ENCODE measurements around the gene OIT3.

The OIT3 gene

GRCh38 chr10:72893136-72893798 lies at the start of gene OIT3:
OIT3 (plus strand) TSS chr10:72893739; CDS start chr10:72893799, 60 bp downstream.
- no peak for DNase-seq (ENCODE audit: low spot score)

DNA sequence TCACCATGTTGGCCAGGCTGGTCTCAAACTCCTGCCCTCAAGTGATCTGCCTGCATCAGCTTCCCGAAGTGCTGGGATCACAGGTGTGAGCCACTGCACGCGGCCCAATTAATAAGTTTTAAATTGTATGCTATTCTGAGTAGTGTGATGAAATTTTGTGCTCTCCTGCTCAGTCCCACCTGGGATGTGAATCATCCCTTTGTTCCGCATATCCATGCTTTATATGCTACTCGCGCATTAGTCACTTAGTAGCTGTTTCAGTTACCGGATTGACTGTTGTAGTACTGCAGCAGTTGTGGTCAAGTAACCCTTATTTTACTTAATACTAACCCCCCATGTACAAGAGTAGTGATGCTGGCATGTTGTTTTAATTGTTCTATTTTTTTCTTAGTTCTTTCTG lies 47.3 kb upstream of the OIT3 start:
- no peak for DNase-seq (ENCODE audit: low spot score)

DNA sequence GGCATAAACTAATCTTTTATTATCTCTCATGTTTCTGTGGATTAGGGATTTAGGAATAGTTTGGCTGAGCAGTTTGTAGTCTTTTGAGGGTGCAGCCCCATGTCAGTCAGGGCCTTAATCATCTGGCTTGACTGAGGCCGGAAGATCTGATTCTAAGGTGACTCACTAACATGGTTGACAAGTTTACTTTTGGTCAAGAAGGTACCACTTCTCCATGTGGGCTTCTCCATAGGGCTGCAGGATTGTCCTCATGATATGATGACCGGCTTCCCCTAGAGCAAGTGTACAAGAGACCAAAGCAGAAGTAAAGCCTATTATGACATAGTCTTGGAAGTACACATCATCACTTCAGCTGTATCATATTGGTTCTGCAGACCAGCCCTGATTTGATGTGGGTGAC lies 45.9 kb upstream of the OIT3 start:
- DNase-seq (ENCODE audit: low spot score): no peak

- no peak for DNase-seq (ENCODE audit: low spot score)
Observed at GRCh38 chr10:72850861-72851260, 42.7 kb upstream of the OIT3 start.

DNA sequence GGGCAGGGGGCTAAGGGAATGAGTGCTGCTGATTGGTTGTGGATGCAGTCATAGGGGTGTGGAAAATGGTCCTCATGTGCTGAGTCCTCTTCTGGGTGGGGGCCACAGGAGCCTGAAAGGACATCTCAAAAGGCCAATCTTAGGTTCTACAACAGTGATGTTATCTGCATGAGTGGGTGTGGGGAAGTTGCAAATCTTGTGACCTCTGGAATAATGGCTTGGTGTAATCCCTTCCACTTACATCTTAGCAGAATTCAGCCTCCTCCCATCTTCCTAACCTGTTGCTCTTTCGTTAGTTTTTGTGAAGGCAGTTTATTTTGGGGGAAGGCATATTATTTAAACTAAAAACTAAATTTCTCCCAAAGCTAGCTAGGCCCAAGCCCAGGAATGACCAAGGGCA lies 42.0 kb upstream of the OIT3 start:
- DNase-seq (ENCODE audit: low spot score): no peak

GRCh38 chr10:72852508-72852907 lies 41.0 kb upstream of the OIT3 start:
- no peak for DNase-seq (ENCODE audit: low spot score)

DNA sequence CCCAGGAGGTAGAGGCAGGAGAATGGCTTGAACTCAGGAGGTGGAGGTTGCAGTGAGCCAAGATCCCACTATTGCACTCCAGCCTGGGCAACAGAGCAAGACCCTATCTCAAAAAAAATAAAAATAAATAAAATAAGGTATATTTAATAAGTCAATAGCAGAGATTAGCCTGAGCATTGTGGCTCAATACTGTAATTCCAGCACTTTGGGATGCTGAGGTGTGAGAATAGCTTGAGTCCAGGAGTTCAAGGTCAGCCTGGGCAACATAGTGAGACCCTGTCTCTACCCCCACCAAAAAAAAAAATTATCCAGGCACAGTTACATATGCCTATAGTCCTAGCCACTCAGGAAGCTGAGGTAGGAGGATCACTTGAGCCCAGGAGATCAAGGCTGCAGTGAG lies 38.4 kb upstream of the OIT3 start:
- DNase-seq (ENCODE audit: low spot score): no peak

DNA sequence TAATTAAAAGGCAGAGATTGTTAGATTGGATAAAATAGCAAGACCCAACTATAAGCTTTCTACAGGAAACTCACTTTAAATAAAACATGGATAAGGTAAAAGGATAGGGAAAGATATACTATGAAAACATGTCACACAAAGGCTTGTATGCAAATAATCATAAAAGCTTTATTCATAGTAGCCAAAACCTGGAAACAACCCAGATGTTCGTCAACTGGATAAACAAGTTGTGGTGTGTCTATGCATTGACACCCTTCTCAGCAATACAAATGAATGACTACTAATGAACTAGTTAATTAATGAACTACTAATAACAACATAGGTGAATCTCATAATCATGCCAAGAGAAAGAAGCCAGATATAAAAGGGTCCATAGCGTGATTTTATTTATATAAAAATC lies 37.7 kb upstream of the OIT3 start:
- no peak for DNase-seq (ENCODE audit: low spot score)

- no peak for DNase-seq (ENCODE audit: low spot score)
Observed at GRCh38 chr10:72858067-72858466, 35.5 kb upstream of the OIT3 start.

GRCh38 chr10:72862957-72863356 lies 30.6 kb upstream of the OIT3 start:
- no peak for DNase-seq (ENCODE audit: low spot score)

DNA sequence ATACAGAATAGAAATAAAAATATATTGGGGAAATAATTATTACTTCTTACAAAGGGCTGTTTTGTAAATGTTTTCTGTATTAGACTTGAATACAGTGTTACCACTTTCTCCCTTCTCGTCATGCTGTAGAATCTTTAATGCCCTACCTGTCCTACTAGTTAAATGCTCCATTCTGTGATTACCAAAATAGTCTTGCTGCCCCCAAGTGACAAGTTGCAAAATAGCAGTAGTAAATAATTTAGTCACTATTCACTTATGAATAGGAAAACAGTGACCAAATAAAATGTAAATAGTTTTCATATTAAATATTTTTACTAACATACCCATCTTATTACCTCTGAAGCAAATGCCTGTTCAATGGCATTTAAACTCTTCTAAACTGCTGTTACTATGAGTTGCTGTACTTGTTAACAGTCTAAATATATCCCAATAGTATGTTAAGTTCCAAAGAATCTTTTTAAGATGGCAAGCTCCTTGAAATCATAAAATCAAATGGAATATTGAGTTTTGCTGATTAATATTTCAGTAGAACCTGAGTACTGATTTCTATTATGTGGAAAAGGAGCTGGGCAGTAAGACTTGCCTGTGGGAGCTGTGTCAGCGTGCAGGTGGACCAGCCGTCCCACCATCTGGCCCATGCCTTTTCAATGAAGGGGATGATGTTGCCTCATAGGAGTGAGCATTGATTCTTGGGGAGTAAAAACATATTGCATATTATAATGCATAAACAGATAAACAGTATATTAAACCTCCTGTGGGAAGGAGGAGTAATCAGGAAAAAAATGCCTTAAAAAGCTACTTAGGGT lies 18.1 kb upstream of the OIT3 start:
- DNase-seq (ENCODE audit: low spot score): peak; percentile 6

DNA sequence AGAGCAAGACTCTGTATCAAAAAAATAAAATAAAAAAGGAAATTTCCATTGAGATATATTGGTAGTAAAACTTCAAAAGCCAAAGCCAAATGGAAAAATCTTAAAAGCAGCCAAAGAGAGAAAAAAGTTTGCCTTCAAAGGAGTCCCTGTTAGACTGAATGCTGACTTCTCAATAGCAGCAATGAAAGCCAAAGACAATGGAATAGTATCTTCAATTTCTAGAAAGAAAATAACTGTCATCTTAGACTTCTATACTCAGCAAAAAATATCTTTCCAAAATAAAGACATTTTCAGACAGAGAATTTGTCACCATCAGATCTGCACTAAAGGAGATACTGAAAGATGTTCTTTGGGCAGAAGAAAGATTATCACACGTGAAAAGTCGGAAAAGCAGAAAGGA lies 14.3 kb upstream of the OIT3 start:
- no peak for DNase-seq (ENCODE audit: low spot score)

GRCh38 chr10:72881291-72881690 lies 12.2 kb upstream of the OIT3 start:
- no peak for DNase-seq (ENCODE audit: low spot score)

DNA sequence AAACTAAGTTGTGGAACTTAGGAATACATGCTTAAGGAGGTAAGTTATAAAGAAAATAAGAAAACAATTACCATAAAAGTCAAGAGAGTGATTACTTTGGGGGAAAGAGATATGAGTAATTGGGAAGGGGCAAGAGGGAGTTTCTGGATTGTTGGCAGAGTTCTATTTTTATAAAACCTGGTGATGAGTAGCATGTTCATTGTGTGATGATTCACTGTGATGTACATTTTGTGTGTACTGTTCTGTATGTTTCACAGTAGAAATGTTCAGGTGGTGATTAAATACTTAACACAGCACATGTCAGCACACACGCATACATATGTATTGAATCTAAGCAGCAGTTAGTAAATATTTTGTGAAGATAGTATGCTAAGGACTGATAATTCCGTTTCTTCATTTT lies 9.7 kb upstream of the OIT3 start:
- DNase-seq (ENCODE audit: low spot score): no peak

DNA sequence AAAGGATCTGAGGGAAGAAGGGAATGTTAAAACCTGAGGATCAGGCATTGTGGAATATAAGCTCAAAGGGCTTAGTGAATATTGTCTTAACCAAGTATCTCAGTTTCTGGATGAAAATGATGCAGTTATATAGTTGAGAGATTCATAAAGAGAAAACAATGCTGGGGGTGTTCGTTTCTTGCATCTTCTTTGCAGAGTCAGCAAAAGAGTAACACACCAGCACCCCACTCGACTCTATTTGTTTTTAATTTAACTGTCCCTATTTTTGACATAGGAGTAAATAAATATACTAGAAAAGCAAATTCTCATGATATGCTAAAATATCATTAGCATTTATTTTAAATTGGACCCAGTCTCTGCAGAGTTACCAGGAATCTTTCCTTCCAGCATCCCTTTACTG lies 7.6 kb upstream of the OIT3 start:
- no peak for DNase-seq (ENCODE audit: low spot score)

DNA sequence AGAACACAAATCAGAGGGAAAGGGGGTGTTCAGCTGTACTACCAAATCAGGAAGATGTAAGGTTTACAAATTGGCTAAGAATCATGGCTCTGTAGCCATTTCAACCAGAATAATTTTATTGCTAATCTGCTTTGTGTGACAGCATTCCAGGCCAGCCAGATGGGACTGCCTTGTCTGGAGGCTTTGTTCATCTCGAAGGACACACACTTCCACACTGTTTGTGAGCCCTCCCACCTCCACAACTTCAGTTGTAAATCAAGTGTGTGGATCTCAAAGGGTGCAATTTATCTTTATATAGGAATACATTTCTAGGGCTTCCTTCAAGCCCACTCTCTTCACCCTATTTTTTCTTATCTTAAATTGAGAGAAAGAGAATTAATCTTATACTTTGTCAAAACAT lies 6.9 kb upstream of the OIT3 start:
- DNase-seq (ENCODE audit: low spot score): no peak

GRCh38 chr10:72887043-72887442 lies 6.5 kb upstream of the OIT3 start:
- no peak for DNase-seq (ENCODE audit: low spot score)

GRCh38 chr10:72888151-72888638 lies 5.3 kb upstream of the OIT3 start:
- DNase-seq (ENCODE audit: low spot score): no peak

DNA sequence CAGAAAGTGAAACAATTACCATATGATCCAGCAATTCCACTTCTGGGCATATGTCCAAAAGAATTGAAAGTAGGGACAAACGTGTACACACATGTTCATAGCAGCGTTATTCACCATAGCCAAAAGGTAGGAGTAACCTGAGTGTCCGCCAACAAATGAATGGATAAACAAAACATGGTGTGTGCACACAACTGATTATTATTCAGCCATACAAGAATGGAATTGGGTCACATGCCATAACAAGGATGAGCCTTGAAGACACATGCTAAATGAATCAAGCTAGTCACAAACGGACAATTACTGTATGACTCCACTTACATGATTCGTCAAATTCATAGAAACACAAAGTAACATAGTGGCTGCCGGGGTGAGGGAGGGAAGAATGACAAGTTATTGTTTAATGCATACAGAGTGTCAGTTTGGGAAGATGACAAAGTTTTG lies 4.1 kb upstream of the OIT3 start:
- no peak for DNase-seq (ENCODE audit: low spot score)

DNA sequence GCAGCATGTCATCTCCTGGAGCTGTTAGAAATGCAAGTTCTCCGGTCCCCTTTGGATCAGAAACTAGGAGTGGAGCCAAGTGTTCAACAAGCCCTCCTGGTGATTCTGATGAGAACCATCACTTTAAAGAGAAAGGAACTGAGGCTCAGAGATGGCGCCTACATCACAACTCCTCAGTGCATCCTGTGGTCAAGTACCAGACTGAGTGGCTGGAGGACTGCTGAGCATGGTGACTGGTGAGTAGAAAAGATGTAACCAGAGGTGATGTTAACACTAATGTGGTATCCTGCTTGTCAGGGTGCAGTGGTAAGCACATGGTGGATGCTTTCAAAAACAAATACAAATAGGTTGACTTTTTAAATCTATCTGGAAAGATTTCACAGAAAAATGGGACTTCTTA lies 3.5 kb upstream of the OIT3 start:
- DNase-seq (ENCODE audit: low spot score): no peak

- DNase-seq (ENCODE audit: low spot score): no peak
Observed at GRCh38 chr10:72895236-72895850, 1.8 kb downstream of the OIT3 start.

DNA sequence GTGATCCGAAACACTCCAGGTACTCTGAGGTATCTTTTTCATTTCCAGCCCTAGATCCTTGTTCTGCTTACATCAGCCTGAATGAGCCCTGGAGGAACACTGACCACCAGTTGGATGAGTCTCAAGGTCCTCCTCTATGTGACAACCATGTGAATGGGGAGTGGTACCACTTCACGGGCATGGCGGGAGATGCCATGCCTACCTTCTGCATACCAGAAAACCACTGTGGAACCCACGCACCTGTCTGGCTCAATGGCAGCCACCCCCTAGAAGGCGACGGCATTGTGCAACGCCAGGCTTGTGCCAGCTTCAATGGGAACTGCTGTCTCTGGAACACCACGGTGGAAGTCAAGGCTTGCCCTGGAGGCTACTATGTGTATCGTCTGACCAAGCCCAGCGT lies 5.1 kb downstream of the OIT3 start:
- DNase-seq (ENCODE audit: low spot score): no peak

DNA sequence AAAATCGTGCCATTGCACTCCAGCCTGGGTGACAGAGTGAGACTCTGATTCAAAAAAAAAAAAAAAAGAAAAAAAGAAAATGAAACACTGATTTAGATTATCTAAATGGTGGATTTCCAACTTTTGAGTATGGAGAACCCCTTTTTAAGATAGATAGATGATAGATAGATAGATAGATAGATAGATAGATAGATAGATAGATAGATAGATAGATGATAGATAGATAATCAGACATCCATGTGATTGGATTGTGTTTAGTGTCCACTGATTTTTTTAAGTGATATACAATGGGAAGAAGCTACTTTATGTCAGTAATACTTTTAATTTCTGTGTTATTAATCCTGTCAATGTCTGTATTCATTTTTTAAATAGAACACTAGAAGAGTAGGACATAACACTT lies 6.0 kb downstream of the OIT3 start:
- DNase-seq (ENCODE audit: low spot score): no peak

Data from CD4-positive, alpha-beta T cell treated with Interleukin-6 at 100 ng/mL for 8 hours (primary cell).